NOMO-1 treated with dmso at 0.1 percent for 144 hours (cell line): Measurements from ENCODE around the gene PRDM16.
A peak's percentile ranks its signal among the peaks of the same experiment; 100 is the strongest.

Source experiments
- DNase-seq: peaks from one replicate; lab custom pipeline; 2025; ENCODE audit not compliant: unreplicated experiment; lab: John Stamatoyannopoulos, UW

The PRDM16 gene

DNA sequence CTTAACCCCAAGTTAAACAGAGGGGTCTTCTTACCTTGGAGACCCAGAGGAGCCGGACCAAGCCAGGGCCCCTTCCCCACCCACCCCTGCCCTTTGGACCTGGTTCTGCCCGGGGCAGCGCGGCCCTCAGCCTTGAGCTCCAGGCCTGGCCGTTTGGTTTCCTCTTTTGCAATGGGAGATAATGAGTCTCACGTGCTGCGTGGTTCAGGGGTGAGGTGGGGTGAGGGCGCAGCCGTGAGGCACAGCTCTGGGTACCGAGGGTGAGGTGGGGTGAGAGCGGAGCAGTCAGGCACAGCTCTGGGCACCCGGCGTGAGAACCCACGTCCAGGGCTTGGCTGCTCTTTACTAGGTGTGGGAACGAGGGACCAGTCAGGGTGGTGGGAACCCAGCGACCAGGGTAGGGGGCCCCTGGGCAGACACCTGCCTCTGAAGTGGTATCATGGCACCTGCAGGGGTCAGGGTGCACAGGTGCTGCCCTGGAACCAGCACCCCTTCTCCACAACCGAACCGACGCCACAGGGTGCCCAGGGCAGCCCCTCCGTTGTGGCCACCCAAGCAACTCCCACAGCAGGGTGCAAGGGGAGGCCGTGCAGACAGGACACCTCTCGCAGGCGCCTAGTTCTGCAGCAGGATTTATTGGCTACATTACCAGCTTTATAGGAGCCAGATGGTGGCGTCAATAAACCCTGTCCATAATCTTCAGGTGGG, 182.2 kb downstream of the PRDM16 start:
- DNase-seq, result peak; percentile 21

- DNase-seq, result no peak
Measured at GRCh38 chr1:3251807-3252428, 182.9 kb downstream of the PRDM16 start.

- no peak for DNase-seq
Measured at GRCh38 chr1:3255680-3256079, 186.7 kb downstream of the PRDM16 start.

DNA sequence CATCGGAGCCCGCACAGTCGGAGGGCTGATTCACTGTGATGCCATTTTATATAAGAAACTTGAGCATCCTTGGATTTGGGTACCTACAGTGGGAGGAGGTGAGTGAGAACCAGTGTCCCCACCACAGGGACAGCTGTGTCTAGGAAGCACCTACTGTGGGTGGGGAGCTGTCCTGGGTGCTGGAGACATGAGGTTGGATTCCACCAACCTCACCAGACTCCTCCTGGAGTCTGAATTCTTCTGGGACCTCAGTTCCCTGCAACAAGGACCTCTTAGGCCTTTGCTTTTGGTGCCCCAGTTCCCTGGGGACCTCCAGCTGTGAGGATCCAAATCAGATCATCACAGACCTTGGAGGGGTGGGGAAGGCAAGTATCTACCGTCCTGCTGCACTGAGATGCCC, 188.8 kb downstream of the PRDM16 start:
- no peak for DNase-seq

DNA sequence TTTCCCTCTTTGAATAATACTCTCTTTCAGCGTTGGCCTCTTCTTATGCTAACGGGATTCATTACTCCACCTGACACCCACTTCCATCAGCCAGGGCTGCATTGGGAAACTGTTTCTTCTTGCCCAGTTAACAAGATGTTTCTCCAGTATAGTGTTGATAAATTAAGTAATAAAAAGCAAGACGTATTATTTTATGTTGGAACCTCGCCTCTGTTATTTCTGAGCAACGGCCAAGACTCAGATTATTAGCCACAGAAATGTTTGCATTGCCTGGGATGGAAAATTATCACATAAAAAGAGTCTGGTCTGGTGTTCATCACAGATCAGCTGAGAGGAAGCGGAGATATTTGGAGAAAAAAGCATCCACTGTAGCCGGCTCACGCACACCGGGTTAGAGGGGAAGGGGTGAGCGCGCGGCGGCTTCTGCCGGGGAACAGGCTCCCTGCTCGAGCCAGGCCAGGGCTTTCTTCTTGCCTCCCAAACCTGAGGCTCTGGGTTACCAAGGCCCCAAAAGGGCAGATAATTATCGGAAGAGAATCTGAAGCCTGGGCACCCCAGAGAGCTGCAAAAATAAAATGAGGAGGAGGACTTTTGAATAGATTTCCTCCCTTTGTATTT, 189.5 kb downstream of the PRDM16 start:
- no peak for DNase-seq

- DNase-seq, result no peak
Measured at GRCh38 chr1:3259020-3259419, 190.0 kb downstream of the PRDM16 start.

DNA sequence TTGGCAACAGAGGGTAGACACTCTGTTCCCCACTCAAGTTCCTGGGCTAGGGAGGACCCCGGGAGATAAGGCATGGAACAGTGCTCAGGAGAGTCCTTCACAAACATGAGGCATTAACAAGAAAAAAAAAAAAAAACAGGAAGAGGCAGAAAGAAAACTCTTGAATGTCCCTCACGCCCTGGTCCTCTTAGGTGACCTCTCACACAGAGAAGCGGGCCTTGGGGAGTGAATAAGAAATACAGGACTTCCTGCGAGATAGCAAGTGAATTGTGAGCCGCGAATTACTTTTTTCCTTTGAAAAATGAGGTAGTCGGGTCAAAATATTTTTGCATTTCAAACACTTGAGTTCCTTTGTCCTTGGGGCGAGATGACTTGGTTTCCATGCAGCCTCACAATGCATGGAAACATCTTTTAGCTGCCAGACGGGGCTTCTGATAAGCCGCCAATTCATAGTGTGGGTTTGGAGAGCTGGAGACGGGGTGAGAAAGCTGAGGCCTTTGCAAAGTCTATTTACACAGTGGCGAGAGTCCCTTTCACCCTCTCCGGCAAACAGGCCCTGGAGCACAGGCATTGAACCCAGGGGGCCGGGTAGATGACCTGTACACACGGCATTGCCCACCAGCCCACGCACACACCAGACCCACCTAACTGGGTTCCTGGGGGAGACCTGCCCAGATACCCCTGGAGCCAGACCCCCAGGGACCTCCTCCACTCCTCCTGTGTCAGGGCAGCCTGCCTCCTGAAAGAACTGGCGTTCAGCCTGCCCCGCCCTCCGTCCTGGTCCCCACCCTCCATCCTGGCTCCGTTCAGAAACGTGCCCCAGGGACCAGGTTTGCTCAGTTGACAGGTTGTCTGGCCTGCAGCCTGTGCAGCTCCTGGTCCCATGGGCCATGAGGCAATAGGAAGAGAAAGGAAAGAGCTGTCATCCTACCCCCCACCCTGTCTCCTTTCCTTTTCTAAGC, 192.3 kb downstream of the PRDM16 start:
- DNase-seq, result no peak

GRCh38 chr1:3261969-3262579, 193.1 kb downstream of the PRDM16 start:
- no peak for DNase-seq

DNA sequence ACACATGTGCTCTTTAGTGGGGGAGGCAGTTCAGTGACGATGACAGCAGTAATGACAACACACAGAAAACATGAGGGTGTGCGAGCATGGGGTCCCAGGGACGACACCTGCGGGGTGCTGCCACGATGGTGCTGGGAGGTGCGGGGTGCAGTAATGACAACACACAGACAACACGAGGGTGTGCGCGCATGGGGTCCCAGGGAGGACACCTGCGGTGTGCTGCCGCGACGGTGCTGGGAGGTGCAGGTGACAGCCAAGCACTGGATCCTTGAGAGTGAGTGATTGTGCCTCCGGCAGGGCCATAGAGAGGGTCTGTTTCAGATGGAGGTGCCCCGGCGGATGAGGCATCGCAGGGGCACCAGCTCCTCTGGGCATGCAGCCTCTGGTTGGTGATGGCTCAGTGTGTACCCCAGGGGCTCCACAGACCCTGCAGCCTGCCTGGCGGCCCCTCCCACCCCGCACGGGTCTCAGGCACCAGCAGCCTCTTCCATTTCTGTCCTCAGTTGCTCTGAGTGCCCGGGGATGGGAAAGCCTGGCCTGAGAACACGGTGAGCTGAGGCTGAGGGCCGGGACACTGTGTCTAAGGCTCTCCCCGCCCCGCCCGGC, 193.8 kb downstream of the PRDM16 start:
- DNase-seq, result no peak

DNA sequence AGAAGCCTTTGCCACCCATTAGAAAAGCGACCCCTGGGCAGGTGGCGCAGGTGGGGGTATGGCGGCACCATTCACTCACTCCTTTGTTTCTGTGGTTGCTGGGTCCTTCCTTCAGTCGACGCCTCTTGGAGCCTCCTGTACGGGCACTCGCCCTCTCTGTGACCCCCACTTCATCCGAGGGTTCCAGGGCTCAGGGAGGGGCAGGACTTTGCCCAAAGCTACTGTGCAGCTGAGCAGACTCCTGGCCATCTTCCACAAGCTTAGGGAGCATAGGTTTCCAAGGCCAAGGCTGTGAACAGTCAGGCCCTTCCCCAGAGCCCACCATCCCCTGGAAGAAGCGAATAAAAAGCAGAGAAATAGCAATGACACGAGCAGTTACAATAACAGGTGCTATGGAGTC, 194.8 kb downstream of the PRDM16 start:
- no peak for DNase-seq

GRCh38 chr1:3264456-3264855, 195.5 kb downstream of the PRDM16 start:
- no peak for DNase-seq

DNA sequence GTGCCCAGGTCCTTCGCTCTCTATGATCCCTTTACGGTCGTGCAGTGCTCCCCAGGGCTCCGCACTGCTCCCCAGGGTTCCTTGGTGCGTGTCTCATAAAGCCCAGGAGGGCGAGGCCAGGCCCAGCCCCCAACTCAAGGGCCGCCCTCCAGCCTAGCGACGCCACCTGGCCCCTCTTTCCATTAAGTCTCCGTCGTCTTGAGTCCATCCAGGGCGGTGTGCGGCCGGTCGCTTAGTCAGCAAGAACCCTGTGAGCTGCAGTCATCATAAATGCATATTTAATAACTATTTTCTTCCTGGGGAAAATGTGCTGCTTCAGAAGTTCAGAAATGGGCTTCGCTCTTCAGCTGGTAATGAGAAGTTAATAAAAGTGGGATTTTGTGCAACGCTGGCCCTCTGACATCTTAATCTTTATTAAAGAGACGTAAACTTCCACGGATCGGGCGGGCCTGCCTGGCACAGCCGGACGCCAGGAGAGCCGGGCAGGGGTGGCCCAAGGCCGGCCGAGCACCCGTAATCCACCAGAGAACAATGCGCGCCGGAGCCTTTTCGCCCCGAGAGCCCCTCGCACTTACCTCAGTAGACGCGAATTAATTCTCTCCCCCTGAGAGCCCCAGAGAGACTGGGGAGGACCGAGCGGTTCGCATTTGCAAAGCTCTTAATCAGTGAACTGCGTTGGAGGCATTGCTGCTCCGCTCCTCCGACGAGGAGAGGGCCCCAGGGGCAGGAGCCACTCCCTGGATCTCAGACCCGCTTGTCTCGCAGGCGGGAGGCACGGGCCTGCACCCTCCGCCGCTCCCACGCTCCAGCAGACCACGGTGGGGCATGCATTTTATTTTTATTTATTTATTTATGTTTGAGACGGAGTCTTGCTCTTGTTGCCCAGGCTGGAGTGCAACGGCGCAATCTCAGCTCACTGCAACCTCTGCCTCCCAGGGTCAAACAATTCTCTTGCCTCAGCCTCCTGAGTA, 197.1 kb downstream of the PRDM16 start:
- DNase-seq, result no peak

- no peak for DNase-seq
Measured at GRCh38 chr1:3266870-3267549, 198.0 kb downstream of the PRDM16 start.

DNA sequence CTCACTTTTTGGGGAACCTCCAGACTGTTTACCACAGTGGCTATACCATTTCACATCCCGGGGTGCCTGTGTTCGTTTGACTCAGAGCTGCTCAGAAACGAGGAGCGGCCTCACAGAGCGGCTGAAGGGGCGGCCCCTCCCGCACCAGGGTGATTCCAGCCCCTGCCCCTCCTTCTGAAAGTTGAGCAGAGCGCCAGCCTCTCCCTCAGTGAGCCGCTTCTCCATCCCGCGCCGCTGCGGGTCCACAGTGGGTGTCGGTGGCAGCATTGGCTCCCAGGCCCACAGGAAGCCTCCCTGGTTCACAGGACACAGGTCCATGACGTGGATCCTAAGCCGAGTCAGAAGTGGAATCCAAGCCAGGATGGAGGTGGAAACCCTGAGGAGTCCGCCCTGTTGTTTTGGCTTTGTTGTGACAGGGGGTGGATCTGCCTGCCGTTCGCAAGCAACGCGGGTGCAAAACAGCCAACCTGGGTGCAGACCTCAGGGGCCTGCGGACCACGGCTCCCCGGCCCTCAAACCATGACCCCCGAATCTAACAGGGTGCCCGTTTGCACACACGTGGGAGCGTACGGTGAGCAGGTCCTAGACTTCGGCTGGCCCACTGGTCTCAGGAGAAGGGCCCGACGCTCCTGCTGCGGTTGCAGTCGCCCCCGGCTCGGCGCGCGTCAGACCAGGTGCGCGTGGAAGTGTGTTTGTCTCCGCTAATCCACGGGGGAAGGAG, 198.7 kb downstream of the PRDM16 start:
- no peak for DNase-seq

DNA sequence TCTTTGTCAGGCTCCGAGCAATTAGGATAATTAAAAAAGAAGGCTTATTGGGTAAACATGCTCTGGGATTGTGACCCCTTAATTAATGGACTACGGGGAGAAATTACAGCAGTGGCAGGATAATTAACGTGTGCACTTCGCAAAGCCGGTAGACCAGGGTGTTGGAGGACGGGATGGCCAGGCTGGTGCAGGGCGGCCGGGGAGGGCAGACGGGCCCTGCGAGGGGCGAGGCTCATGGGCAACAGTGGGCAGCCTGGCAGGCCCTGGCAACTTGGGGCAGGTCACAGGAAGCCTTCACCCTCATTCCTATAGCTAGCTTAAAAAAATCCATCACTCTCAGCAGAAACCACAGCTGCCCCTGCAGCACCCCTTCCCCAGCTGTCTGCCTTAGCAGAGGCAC, 199.3 kb downstream of the PRDM16 start:
- no peak for DNase-seq

DNA sequence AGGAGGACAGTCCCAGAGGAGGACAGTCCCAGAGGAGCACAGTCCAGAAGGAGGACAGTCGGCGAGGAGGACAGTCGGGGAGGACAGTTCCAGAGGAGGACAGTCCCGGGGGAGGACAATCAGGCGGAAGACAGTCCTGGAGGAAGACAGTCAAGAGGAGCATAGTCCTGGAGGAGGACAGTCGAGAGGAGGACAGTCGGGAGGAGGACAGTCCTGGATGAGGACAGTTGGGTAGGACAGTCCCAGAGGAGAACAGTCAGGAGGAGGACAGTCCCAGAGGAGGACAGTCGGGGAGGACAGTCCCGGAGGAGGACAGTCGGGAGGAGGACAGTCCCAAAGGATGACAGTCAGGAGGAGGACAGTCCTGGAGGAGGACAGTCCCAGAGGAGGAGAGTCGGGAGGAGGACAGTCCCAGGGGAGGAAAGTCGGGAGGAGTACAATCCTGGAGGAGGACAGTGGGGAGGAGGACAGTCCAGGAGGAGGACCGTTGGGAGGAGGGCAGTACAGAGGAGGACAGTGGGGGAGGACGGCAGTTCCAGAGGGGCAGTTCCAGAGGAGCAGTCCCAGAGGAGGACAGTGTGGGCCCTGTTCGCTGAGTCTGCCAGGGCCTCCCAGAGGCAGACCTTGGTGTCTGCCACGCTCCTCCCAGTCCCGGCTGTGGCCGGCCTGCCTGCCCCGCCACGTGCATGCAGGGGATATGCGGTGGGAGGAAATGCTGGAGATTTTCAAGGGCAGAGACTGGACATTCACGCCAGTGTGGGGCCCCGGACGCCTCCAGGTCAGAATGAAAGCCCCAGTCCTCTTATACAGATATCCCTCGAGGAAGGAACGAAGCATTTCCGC, 201.6 kb downstream of the PRDM16 start:
- no peak for DNase-seq

- no peak for DNase-seq
Measured at GRCh38 chr1:3271866-3272265, 202.9 kb downstream of the PRDM16 start.
